Measurements from ENCODE around the gene THRSP.

DNA sequence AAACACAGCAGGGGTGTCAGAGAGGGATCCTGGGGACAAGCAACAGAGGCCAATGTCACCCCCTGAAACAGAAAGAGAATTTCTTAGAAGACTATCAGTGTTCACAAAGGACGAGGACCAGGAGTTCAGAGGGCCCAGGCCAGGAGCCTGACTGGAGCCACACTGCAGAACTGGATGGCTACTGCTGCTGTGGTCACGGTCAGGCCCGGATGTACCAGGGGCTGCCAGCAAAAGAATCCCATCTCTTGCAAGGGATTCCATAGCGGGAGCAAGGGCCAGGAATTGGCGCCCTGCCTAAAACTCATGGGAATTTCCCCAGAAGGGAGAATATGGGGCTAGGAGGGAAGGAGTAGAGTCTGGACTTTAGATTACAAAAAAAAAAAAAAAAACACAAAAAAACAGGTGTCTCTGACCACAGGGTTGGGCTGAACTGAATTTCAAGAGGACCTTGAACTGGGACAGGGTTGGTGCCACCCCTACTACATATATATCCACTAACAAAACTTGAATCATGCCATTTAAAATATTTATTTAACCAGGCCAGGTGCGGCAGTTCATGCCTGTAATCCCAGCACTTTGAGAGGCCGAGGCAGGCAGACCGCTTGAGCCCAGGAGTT, 24.9 kb upstream of the THRSP start:
- no peak for TF ChIP-seq ZBTB7A (IDR thresholded peaks at IDR 0.05; ENCODE audit: low read depth)
- TF ChIP-seq, protein P1, sequence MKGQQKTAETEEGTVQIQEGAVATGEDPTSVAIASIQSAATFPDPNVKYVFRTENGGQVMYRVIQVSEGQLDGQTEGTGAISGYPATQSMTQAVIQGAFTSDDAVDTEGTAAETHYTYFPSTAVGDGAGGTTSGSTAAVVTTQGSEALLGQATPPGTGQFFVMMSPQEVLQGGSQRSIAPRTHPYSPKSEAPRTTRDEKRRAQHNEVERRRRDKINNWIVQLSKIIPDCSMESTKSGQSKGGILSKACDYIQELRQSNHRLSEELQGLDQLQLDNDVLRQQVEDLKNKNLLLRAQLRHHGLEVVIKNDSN (IDR thresholded peaks at IDR 0.05), result no peak
- no peak for TF ChIP-seq FOXM1 (IDR thresholded peaks at IDR 0.05; ENCODE audit: borderline replicate concordance, low read depth)
- TF ChIP-seq, protein P2, sequence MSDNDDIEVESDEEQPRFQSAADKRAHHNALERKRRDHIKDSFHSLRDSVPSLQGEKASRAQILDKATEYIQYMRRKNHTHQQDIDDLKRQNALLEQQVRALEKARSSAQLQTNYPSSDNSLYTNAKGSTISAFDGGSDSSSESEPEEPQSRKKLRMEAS (IDR thresholded peaks at IDR 0.05), result no peak
- no peak for TF ChIP-seq EGR1 (IDR thresholded peaks at IDR 0.05)
